MCF 10A (cell line): Measurements from ENCODE around the gene LMO4. TPM values are rescaled to one million over a fixed set of nuclear protein-coding genes. Genes with fewer than 3 reads are reported as not detected.

Experiments
- Bru-seq: library from RNA; stranded (reverse); fragments of 400-500 nt; gene quantifications from one replicate; lab custom pipeline; 2021; lab: Mats Ljungman, UMichigan
- BruChase-seq, 2 experiments: library from RNA; stranded (reverse); fragments of 400-500 nt; gene quantifications; one replicate each; lab custom pipeline; 2021; lab: Mats Ljungman, UMichigan
- BruUV-seq: library from RNA; stranded (reverse); fragments of 400-500 nt; replicated peaks from 2 replicates; lab custom pipeline; 2021; lab: Mats Ljungman, UMichigan
- CTCF ChIA-PET: fragments of 300-600 bp; sonication (Branson Sonifier 250); formaldehyde crosslinking; extraction: SDS; loops from one replicate; lab custom pipeline; 2021; ENCODE audit warnings: antibody characterized with exemption, inconsistent platforms; lab: Yijun Ruan, JAX
- POLR2A ChIA-PET: fragments of 300-600, 350-650 bp; sonication (Branson Sonifier 250); formaldehyde crosslinking; extraction: SDS; loops from one replicate; lab custom pipeline; 2020; ENCODE audit warnings: antibody characterized with exemption, inconsistent platforms; lab: Yijun Ruan, JAX
- DNase-seq: peaks from one replicate; pipeline ENCODE4 v3.0.0-alpha.2; 2018; ENCODE audit not compliant: unreplicated experiment
- H3K27ac Mint-ChIP-seq: one replicate; pipeline ENCODE4 v1.8.0; 2022; ENCODE audit warnings: mild to moderate bottlenecking, low read depth, mixed read lengths; ENCODE audit not compliant: unreplicated experiment
- H3K27me3 Mint-ChIP-seq: one replicate; pipeline ENCODE4 v1.8.0; 2022; ENCODE audit warnings: mixed read lengths; ENCODE audit not compliant: insufficient read depth, unreplicated experiment
- H3K36me3 Mint-ChIP-seq: one replicate; pipeline ENCODE4 v1.8.0; 2022; ENCODE audit warnings: mild to moderate bottlenecking, moderate library complexity, mixed read lengths; ENCODE audit not compliant: insufficient read depth, unreplicated experiment
- H3K4me1 Mint-ChIP-seq: one replicate; pipeline ENCODE4 v1.8.0; 2022; ENCODE audit warnings: mixed read lengths; ENCODE audit not compliant: insufficient read depth, unreplicated experiment
- H3K4me3 Mint-ChIP-seq: one replicate; pipeline ENCODE4 v1.8.0; 2022; ENCODE audit warnings: mild to moderate bottlenecking, moderate library complexity, mixed read lengths; ENCODE audit not compliant: unreplicated experiment
- H3K9me3 Mint-ChIP-seq: one replicate; pipeline ENCODE4 v1.8.0; 2022; ENCODE audit warnings: mixed read lengths; ENCODE audit not compliant: unreplicated experiment
- intact Hi-C: fragments of 100-400 bp; cut with micrococcal nuclease; formaldehyde crosslinking; loops from 2 replicates; pipeline ENCODE4 v1.14.1; 2022
- long read RNA-seq: library from polyadenylated mRNA; stranded (forward); transcript quantifications from one replicate; pipeline ENCODE4 v2.0.0, GENCODE V29; 2022
- total RNA-seq: library from RNA; stranded (reverse); gene quantifications from 2 replicates; pipeline ENCODE4 v1.2.3, GENCODE V29; 2022
- TF ChIP-seq, protein P1 (sequence below): fragments of 200-600 bp; IDR thresholded peaks from one replicate; pipeline ENCODE4 v1.8.0; 2022; ENCODE audit warnings: antibody characterized with exemption, mild to moderate bottlenecking; ENCODE audit not compliant: unreplicated experiment

The LMO4 gene, protein sequence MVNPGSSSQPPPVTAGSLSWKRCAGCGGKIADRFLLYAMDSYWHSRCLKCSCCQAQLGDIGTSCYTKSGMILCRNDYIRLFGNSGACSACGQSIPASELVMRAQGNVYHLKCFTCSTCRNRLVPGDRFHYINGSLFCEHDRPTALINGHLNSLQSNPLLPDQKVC
- total RNA-seq = 23.4 and 29.4 TPM in 2 replicates
- Bru-seq, nascent RNA = percentile 93 among the genes with signal in this experiment
- BruChase-seq, experiment 1, labeled RNA remaining after a 6-hour chase = percentile 65 among the genes with signal in this experiment
- percentile 88 among the genes with signal in this experiment for BruChase-seq, experiment 2, labeled RNA remaining after a 2-hour chase
- long read RNA-seq, full-length matches to known transcripts = 7 of 13 reads
- long read RNA-seq, partial matches to known transcripts = 1 of 13 reads
- long read RNA-seq, other reads (novel, unspliced or antisense) = 5 of 13 reads

DNA sequence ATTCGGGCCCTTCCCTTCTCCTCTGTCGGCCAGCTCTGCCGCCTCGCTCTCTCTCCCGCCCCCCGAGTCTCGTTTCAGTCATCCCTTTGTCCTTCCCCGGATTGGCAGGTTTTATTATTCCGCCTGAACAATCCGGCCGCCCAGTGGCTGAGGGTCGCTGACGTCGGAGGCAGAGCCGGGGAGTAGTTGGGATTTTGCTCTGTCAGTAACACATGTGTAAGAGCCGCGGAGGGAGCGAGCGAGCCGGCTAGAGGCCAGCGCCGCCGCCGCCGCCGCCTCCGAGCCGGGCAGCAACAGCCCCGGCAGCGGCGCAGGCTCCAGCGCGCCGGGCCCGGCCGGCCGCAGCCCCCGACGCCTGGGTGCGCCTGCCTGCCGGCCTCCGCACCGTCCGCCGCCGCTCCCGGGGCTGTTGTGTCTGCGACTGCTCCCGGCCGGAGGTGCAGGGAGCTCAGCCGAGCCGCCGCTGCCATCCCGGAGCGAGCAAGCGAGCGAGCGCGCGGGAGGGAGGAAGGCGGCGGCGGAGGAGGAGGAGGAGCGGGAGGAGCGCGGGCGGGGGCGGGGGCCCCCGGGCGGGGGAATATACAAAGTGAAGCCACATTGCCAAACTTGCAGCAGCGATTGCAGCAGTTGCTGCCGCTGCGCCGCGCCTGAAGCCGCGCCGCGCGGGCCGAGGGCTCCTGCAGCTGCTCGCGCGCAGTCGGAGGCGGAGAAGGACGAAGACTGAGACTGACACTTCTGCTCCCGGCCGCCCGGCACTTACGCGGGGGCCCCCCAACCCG lies at the start of gene LMO4:
TSS of gene LMO4 (plus strand) at position 609 of the 779 bp plus-strand sequence. CDS start 3,136 bp downstream, outside the sequence.
- BruUV-seq = no TSS peak
- no peaks in the 10 kb centered on the region for H3K9me3 Mint-ChIP-seq
- H3K4me3 Mint-ChIP-seq = peak within 1 kb of the TSS; percentile 87
- no peaks in the 10 kb centered on the region for H3K27me3 Mint-ChIP-seq
- H3K36me3 Mint-ChIP-seq = peaks cover 12% of the 10 kb centered on the region
- TF ChIP-seq, protein P1, sequence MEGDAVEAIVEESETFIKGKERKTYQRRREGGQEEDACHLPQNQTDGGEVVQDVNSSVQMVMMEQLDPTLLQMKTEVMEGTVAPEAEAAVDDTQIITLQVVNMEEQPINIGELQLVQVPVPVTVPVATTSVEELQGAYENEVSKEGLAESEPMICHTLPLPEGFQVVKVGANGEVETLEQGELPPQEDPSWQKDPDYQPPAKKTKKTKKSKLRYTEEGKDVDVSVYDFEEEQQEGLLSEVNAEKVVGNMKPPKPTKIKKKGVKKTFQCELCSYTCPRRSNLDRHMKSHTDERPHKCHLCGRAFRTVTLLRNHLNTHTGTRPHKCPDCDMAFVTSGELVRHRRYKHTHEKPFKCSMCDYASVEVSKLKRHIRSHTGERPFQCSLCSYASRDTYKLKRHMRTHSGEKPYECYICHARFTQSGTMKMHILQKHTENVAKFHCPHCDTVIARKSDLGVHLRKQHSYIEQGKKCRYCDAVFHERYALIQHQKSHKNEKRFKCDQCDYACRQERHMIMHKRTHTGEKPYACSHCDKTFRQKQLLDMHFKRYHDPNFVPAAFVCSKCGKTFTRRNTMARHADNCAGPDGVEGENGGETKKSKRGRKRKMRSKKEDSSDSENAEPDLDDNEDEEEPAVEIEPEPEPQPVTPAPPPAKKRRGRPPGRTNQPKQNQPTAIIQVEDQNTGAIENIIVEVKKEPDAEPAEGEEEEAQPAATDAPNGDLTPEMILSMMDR = no peak
- ChIA-PET POLR2A (interaction anchor here (0.8 to 3.9 kb wide), 19 partner anchors 14 to 1562 kb away, joined by 3 to 22 read pairs (median 4); partner anchors contain the start of genes GTF2B and PKN2), CTCF (interaction anchor here (0.6 to 2.4 kb wide), 8 partner anchors 268 to 946 kb away, joined by 3 to 16 read pairs (median 3); no protein-coding TSS in a partner anchor)
- intact Hi-C loops = loop anchor here (1.0 kb wide), 1 partner anchor 541 kb away; no protein-coding TSS in a partner anchor
- peak within 1 kb of the TSS; percentile 88 for H3K27ac Mint-ChIP-seq
- peak; percentile 98 for DNase-seq
- H3K4me1 Mint-ChIP-seq = peaks cover 21% of the 10 kb centered on the region

DNA sequence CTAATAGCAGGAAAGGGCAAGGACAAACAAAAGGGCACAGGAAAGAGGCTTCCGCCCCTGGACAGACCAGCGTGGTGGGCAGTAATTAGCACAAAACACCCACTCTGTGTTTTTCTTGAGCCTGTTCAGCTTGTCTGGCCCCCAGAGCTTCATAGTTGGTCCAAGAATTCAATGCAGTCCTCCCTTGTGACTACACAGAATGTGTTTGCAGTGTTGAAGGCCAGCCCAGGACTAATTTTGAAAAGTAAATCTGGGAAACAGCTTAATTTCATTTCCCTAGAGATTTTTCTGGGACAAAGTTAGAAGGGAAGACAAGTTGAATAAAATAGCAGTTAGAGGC lies 49.2 kb upstream of the LMO4 start:
- no peak overlapping the region for H3K27ac Mint-ChIP-seq
- H3K4me1 Mint-ChIP-seq = no peaks in the 10 kb centered on the region
- intact Hi-C loops = no loop called here
- no peak for DNase-seq
- H3K4me3 Mint-ChIP-seq = no peak overlapping the region
- no peaks in the 10 kb centered on the region for H3K27me3 Mint-ChIP-seq
- H3K36me3 Mint-ChIP-seq = no peaks in the 10 kb centered on the region
- ChIA-PET POLR2A (interaction anchor here (1.3 kb wide), 1 partner anchor 9 kb away, joined by 3 read pairs; no protein-coding TSS in a partner anchor), CTCF (interaction anchor here (0.6 to 1.1 kb wide), 2 partner anchors 14 to 733 kb away, joined by 3 to 5 read pairs; no protein-coding TSS in a partner anchor)
- H3K9me3 Mint-ChIP-seq = no peaks in the 10 kb centered on the region
- no TSS peak for BruUV-seq
- TF ChIP-seq, protein P1 = no peak

DNA sequence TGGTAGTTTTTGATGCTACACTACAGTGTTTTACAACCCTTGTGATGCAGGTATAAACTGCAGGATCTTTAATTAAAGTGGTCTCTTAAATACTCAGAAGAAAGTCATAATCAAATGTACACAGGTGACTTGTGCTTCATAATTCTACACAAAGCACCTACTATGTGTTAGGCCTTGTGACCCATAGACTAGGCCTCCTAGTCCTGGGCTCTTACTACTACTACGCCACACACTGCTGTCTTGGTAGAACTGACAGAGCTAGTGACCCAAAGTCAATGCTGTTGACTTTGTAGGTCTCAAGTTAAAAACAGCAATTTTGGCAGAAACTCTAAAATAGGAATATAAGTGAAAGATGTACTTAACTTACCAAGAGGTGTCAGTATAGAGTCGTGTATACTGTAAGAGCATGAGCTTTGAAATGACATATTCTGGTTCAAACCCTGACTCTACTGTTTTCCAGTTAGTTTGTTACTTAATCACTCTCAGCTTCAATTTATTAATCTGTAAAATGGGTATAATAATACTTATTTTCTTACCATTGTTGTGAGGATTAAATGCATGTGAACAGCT lies 48.6 kb upstream of the LMO4 start:
- Mint-ChIP-seq H3K4me3 (no peak overlapping the region), H3K4me1 (no peaks in the 10 kb centered on the region), H3K36me3 (no peaks in the 10 kb centered on the region), H3K9me3 (no peaks in the 10 kb centered on the region), H3K27me3 (no peaks in the 10 kb centered on the region), H3K27ac (no peak overlapping the region)
- CTCF ChIA-PET = interaction anchor here (0.6 to 1.1 kb wide), 7 partner anchors 10 to 149 kb away, joined by 3 to 5 read pairs (median 3); no protein-coding TSS in a partner anchor
- POLR2A ChIA-PET = interaction anchor here (1.3 kb wide), 1 partner anchor 9 kb away, joined by 3 read pairs; no protein-coding TSS in a partner anchor
- DNase-seq = peak; percentile 16
- TF ChIP-seq, protein P1 = no peak
- BruUV-seq = no TSS peak
- intact Hi-C loops = no loop called here
